Esophagus muscularis mucosa (tissue), 4 donors: Measurements from ENCODE around the gene PPP1R14C. TPM values are rescaled to one million over a fixed set of nuclear protein-coding genes. Genes with fewer than 3 reads are reported as not detected.

Experiments used
- DNase-seq: peaks from one replicate; pipeline ENCODE4 v3.0.0-alpha.2; 2017; ENCODE audit errors: extremely low spot score
- H3K27ac ChIP-seq, 4 donors: fragments of 200-600 bp; sonication (generic); replicated peaks in 1 of 4; 1 replicate in 3 of 4; 2 replicates in 1 of 4; pipeline ENCODE4 v1.5.1; 2016 to 2019; ENCODE audit warnings: mild to moderate bottlenecking in 1 of 4
- H3K27me3 ChIP-seq, 4 donors: fragments of 200-600 bp; sonication (generic); one replicate each; pipeline versions ENCODE4 v1.5.1 to v1.6.0; 2016 to 2019
- H3K36me3 ChIP-seq, 4 donors: fragments of 200-600 bp; sonication (generic); one replicate each; pipeline ENCODE4 v1.5.1; 2016 to 2019
- H3K4me1 ChIP-seq, 4 donors: fragments of 200-600 bp; sonication (generic); one replicate each; pipeline ENCODE4 v1.5.1; 2016 to 2019
- H3K4me3 ChIP-seq, 4 donors: fragments of 200-600 bp; sonication (generic); 1 replicate in 2 of 4; 2 replicates in 2 of 4; pipeline ENCODE4 v1.5.1; 2016 to 2019; ENCODE audit warnings: mild to moderate bottlenecking in 4 of 4, moderate library complexity in 1 of 4
- H3K9me3 ChIP-seq, 4 donors: fragments of 200-600 bp; sonication (generic); 1 replicate in 3 of 4; 2 replicates in 1 of 4; pipeline ENCODE4 v1.5.1; 2016 to 2019
- EP300 ChIP-seq: sonication (generic); formaldehyde crosslinking; IDR thresholded peaks from one replicate; pipeline ENCODE4 v1.6.1; 2017; ENCODE audit warnings: antibody characterized with exemption
- POLR2A ChIP-seq: fragments of 450-650 bp; IDR thresholded peaks from one replicate; pipeline ENCODE4 v1.6.1; 2017; ENCODE audit warnings: antibody characterized with exemption, moderate library complexity, mild to moderate bottlenecking, low read depth
- POLR2AphosphoS5 ChIP-seq, 2 donors: sonication (generic); formaldehyde crosslinking; IDR thresholded peaks; one replicate each; pipeline ENCODE4 v1.6.1; 2017; ENCODE audit warnings: antibody characterized with exemption in 2 of 2
- WGBS: methylation state at CpG from one replicate; pipeline ENCODE4 v1.1.5; 2018; 5-methylcytosine and 5-hydroxymethylcytosine counted together
- intact Hi-C: fragments of 100-400 bp; cut with DNase I; formaldehyde crosslinking; loops from one replicate; pipeline ENCODE4 v1.15.1; 2023
- total RNA-seq, 4 donors: library from RNA; depleted of rRNA; stranded (reverse); fragments of >200 nt; gene quantifications; one replicate each; pipeline versions ENCODE4 v1.1.0 to v1.2.1, GENCODE V29; 2016
- TF ChIP-seq, protein P1 (sequence below), 3 experiments: fragments of 200-600 bp in 2 of 3; fragments of 450-650 bp in 1 of 3; sonication (generic) in 2 of 3; IDR thresholded peaks; one replicate each; pipeline ENCODE4 v1.5.1; 2017 to 2019; ENCODE audit warnings: antibody characterized with exemption in 3 of 3, mild to moderate bottlenecking in 2 of 3, moderate library complexity in 1 of 3

The PPP1R14C gene
- total RNA-seq, 4 donors from 2014 or later: 0.26 to 0.40 TPM; not detected in 2

GRCh38 chr6:150276937-150277742, 134.3 kb downstream of the PPP1R14C start:
- DNase-seq: no peak
- Histone ChIP-seq H3K4me3 (no peak overlapping the region), H3K27ac (peak overlapping the region in 1 of 4 donors; percentile 18), H3K9me3 (no peaks in the 10 kb centered on the region), H3K36me3 (no peaks in the 10 kb centered on the region), H3K4me1 (peaks cover 0 to 24% (median 18%) of the 10 kb centered on the region in 4 donors), H3K27me3 (peaks cover 0 to 12% (median 0%) of the 10 kb centered on the region in 4 donors)
- 70% methylated on average over 10 of the region's 10 CpGs for WGBS
- TF ChIP-seq POLR2A: no peak
- TF ChIP-seq, protein P1, sequence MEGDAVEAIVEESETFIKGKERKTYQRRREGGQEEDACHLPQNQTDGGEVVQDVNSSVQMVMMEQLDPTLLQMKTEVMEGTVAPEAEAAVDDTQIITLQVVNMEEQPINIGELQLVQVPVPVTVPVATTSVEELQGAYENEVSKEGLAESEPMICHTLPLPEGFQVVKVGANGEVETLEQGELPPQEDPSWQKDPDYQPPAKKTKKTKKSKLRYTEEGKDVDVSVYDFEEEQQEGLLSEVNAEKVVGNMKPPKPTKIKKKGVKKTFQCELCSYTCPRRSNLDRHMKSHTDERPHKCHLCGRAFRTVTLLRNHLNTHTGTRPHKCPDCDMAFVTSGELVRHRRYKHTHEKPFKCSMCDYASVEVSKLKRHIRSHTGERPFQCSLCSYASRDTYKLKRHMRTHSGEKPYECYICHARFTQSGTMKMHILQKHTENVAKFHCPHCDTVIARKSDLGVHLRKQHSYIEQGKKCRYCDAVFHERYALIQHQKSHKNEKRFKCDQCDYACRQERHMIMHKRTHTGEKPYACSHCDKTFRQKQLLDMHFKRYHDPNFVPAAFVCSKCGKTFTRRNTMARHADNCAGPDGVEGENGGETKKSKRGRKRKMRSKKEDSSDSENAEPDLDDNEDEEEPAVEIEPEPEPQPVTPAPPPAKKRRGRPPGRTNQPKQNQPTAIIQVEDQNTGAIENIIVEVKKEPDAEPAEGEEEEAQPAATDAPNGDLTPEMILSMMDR (IDR thresholded peaks at IDR 0.05): no peak
- intact Hi-C loops: no loop called here

DNA sequence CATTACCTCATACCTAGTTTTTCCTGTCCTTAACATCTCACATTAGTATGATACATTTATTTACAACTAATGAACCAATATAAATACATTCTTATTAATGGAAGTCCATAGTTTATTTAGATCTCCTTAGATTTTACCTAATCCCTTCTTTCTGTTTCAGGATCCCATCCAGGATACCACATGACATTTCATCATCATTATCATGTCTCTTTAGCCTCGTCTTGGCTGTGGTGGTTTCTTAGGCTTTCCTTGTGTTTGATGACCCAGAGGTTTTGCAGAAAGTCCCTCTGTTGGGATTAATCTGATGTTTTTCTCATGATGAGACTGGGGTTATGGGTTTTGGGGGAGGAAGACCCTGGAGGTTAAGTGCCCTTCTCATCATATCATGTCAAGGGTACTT, 136.7 kb downstream of the PPP1R14C start:
- no peak for DNase-seq
- Histone ChIP-seq H3K4me1 (peaks cover 0 to 24% (median 18%) of the 10 kb centered on the region in 4 donors), H3K9me3 (no peaks in the 10 kb centered on the region), H3K4me3 (no peak overlapping the region), H3K27me3 (peaks cover 0 to 8% (median 0%) of the 10 kb centered on the region in 4 donors), H3K27ac (no peak overlapping the region), H3K36me3 (no peaks in the 10 kb centered on the region)
- intact Hi-C loops: no loop called here
- 89% methylated on average over 1 of the region's 1 CpG for WGBS
- TF ChIP-seq, protein P1 (IDR thresholded peaks at IDR 0.05): no peak
- TF ChIP-seq POLR2A: no peak
- no peak for TF ChIP-seq POLR2AphosphoS5 (IDR thresholded peaks at IDR 0.05)
- no peak for TF ChIP-seq EP300

DNA sequence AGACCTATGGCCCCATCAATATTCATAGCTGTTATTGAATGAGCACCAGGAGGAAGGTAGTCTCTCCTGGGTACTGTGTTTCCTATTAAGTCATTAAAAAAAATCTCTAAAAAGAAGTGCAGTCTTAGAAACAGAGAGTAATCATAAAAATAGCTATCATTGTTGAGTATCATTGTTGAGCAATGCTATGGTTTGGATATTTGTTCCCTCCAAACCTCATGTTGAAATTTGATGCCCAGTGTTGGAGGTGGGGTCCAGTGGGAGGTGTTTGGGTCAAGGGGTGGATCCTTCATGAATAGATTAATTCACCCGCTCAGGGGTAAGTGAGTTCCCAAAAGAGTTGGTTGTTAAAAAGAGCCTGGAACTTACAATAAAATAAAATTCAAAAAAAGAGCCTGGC, 137.9 kb downstream of the PPP1R14C start:
- Histone ChIP-seq H3K27ac (no peak overlapping the region), H3K4me1 (peaks cover 0 to 24% (median 18%) of the 10 kb centered on the region in 4 donors), H3K36me3 (no peaks in the 10 kb centered on the region), H3K9me3 (no peaks in the 10 kb centered on the region), H3K4me3 (no peak overlapping the region), H3K27me3 (peaks cover 0 to 18% (median 0%) of the 10 kb centered on the region in 4 donors)
- TF ChIP-seq POLR2AphosphoS5 (IDR thresholded peaks at IDR 0.05): no peak
- no peak for TF ChIP-seq POLR2A
- TF ChIP-seq EP300: no peak
- DNase-seq: no peak
- WGBS: 95% methylated on average over 1 of the region's 1 CpG
- intact Hi-C loops: no loop called here

DNA sequence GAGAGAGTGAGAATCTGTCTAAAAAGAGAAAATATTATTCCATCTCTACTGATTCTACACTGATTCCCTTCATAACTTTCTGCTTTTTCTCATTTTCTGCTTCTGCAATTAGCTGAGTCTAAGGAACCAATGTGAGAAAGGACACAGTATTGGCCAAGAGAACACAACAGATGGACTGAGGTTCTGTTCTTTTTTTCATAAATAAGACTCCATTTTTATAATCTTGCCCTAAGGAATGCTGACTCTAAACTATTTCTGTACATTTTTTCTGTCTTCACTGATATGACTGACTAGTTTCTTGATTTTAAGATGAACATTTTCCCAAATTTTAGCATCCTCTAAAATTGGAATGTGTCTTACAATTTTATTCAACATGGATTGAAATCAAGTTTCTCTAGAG, 138.9 kb downstream of the PPP1R14C start:
- Histone ChIP-seq H3K9me3 (peaks cover 0 to 3% (median 0%) of the 10 kb centered on the region in 4 donors), H3K27ac (no peak overlapping the region), H3K27me3 (peaks cover 0 to 19% (median 0%) of the 10 kb centered on the region in 4 donors), H3K4me1 (peaks cover 0 to 17% (median 11%) of the 10 kb centered on the region in 4 donors), H3K4me3 (no peak overlapping the region), H3K36me3 (no peaks in the 10 kb centered on the region)
- intact Hi-C loops: no loop called here
- TF ChIP-seq POLR2A (no peak), EP300 (no peak), POLR2AphosphoS5 (IDR thresholded peaks at IDR 0.05) (no peak)
- TF ChIP-seq, protein P1 (IDR thresholded peaks at IDR 0.05): no peak
- DNase-seq: no peak

DNA sequence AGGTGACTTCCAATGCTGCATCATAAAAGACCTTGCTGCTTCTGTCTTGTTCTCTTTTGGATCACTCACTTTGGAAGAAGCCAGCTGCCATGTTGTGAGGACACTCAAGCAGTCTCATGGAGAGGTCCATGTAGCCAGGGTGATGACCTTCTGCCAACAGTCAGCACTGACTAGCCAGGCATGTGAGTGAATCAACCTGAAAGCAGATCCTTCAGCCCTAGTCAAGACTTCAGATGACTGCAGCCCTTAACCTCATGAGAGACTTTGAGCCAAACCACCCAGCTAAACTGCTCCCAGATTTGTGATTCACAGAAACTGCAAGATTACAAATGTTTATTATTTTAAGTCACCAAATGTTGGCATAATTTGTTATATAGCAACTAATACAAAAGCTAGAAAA, 140.0 kb downstream of the PPP1R14C start:
- no peak for DNase-seq
- Histone ChIP-seq H3K4me3 (no peak overlapping the region), H3K9me3 (peaks cover 0 to 4% (median 0%) of the 10 kb centered on the region in 4 donors), H3K27ac (no peak overlapping the region), H3K36me3 (no peaks in the 10 kb centered on the region), H3K4me1 (peaks cover 0 to 7% (median 1%) of the 10 kb centered on the region in 4 donors), H3K27me3 (peaks cover 0 to 19% (median 0%) of the 10 kb centered on the region in 4 donors)
- intact Hi-C loops: no loop called here
- TF ChIP-seq POLR2AphosphoS5 (IDR thresholded peaks at IDR 0.05) (no peak), EP300 (no peak), POLR2A (no peak)
- TF ChIP-seq, protein P1 (IDR thresholded peaks at IDR 0.05): no peak
